CD14-positive monocyte (primary cell): Measurements from ENCODE around the gene AZGP1. TPM values are rescaled to one million over a fixed set of nuclear protein-coding genes. Genes with fewer than 3 reads are reported as not detected.

Source experiments
- DNase-seq, 3 donors: peaks; one replicate each; pipeline ENCODE4 v3.0.0-alpha.2; 2011 to 2022
- H2AFZ ChIP-seq: 2 replicates; pipeline ENCODE4 v1.6.0; 2012; ENCODE audit warnings: mild to moderate bottlenecking, low read depth, low read length, inconsistent platforms; ENCODE audit not compliant: insufficient read depth, poor library complexity, severe bottlenecking
- H3K27ac ChIP-seq, 2 donors: 1 replicate in 1 of 2; 2 replicates in 1 of 2; pipeline ENCODE4 v1.5.1; 2012 to 2013; ENCODE audit warnings: low read length in 2 of 2, control low read depth in 1 of 2, inconsistent platforms in 1 of 2, low read depth in 1 of 2, mild to moderate bottlenecking in 1 of 2
- H3K27me3 ChIP-seq, 2 donors: one replicate each; pipeline versions ENCODE4 v1.6.0 to v1.6.1; 2011 to 2013; ENCODE audit warnings: low read length in 2 of 2; ENCODE audit not compliant: control insufficient read depth in 2 of 2, insufficient read depth in 2 of 2
- H3K36me3 ChIP-seq, 2 donors: replicated peaks in 1 of 2; 1 replicate in 1 of 2; 2 replicates in 1 of 2; pipeline versions ENCODE4 v1.5.1 to v1.6.1; 2012 to 2013; ENCODE audit warnings: low read length in 2 of 2, control low read depth in 1 of 2, inconsistent platforms in 1 of 2, mild to moderate bottlenecking in 1 of 2; ENCODE audit not compliant: insufficient read depth in 2 of 2, control insufficient read depth in 1 of 2
- H3K4me1 ChIP-seq, 2 donors: 1 replicate in 1 of 2; 2 replicates in 1 of 2; pipeline versions ENCODE4 v1.5.1 to v1.6.1; 2012 to 2013; ENCODE audit warnings: low read length in 2 of 2, control low read depth in 1 of 2, inconsistent platforms in 1 of 2, mild to moderate bottlenecking in 1 of 2, moderate library complexity in 1 of 2; ENCODE audit not compliant: insufficient read depth in 2 of 2, control insufficient read depth in 1 of 2
- H3K4me2 ChIP-seq: replicated peaks from 2 replicates; pipeline ENCODE3; 2012; ENCODE audit warnings: low read length, moderate library complexity, mild to moderate bottlenecking; ENCODE audit not compliant: poor library complexity, severe bottlenecking; ENCODE audit errors: extremely low read depth
- H3K4me3 ChIP-seq, 3 experiments: fragments of 200-600 bp in 1 of 3; sonication (generic) in 1 of 3; replicated peaks in 1 of 3; 1 replicate in 2 of 3; 2 replicates in 1 of 3; pipeline ENCODE4 v1.5.1; 2011 to 2013; ENCODE audit warnings: low read length in 3 of 3, mild to moderate bottlenecking in 3 of 3, control low read depth in 2 of 3, low read depth in 2 of 3, inconsistent platforms in 1 of 3, moderate library complexity in 1 of 3
- H3K79me2 ChIP-seq: 2 replicates; pipeline ENCODE4 v1.6.0; 2012; ENCODE audit warnings: mild to moderate bottlenecking, control low read depth, inconsistent platforms, low read length, moderate library complexity; ENCODE audit not compliant: insufficient read depth
- H3K9ac ChIP-seq: 2 replicates; pipeline ENCODE4 v1.6.0; 2017; ENCODE audit warnings: low read length, mild to moderate bottlenecking; ENCODE audit not compliant: insufficient read depth, poor library complexity, severe bottlenecking
- H3K9me3 ChIP-seq, 2 donors: replicated peaks in 1 of 2; 1 replicate in 1 of 2; 2 replicates in 1 of 2; pipeline versions ENCODE4 v1.5.1 to v1.6.1; 2012 to 2013; ENCODE audit warnings: low read length in 2 of 2, control low read depth in 1 of 2; ENCODE audit not compliant: control insufficient read depth in 1 of 2, insufficient read depth in 1 of 2
- H4K20me1 ChIP-seq: 2 replicates; pipeline ENCODE4 v1.6.0; 2012; ENCODE audit warnings: mild to moderate bottlenecking, low read length, control low read depth, moderate library complexity; ENCODE audit not compliant: insufficient read depth
- H3K27ac Mint-ChIP-seq, 7 donors: one replicate each; pipeline ENCODE4 v1.8.0; 2020; ENCODE audit warnings: mild to moderate bottlenecking in 7 of 7, mixed read lengths in 7 of 7, moderate library complexity in 6 of 7, inconsistent platforms in 2 of 7
- H3K27me3 Mint-ChIP-seq, 3 donors: one replicate each; pipeline ENCODE4 v1.8.0; 2021 to 2022; ENCODE audit warnings: low read depth in 3 of 3, mild to moderate bottlenecking in 3 of 3, mixed read lengths in 3 of 3, moderate library complexity in 3 of 3, inconsistent platforms in 1 of 3
- H3K36me3 Mint-ChIP-seq, 2 donors: one replicate each; pipeline ENCODE4 v1.8.0; 2020; ENCODE audit warnings: mixed read lengths in 2 of 2, inconsistent platforms in 1 of 2, mild to moderate bottlenecking in 1 of 2
- H3K4me1 Mint-ChIP-seq: one replicate; pipeline ENCODE4 v1.8.0; 2020; ENCODE audit warnings: mild to moderate bottlenecking, mixed read lengths
- H3K4me3 Mint-ChIP-seq, 2 donors: one replicate each; pipeline ENCODE4 v1.8.0; 2020; ENCODE audit warnings: mild to moderate bottlenecking in 2 of 2, mixed read lengths in 2 of 2, moderate library complexity in 1 of 2
- H3K9me3 Mint-ChIP-seq, 7 donors: one replicate each; pipeline ENCODE4 v1.8.0; 2020 to 2022; ENCODE audit warnings: mixed read lengths in 7 of 7, mild to moderate bottlenecking in 6 of 7, moderate library complexity in 6 of 7, inconsistent platforms in 2 of 7
- WGBS: methylation state at CpG from one replicate; pipeline ENCODE4 v1.1.5; 2013; ENCODE audit warnings: missing lambda C conversion rate; ENCODE audit not compliant: insufficient coverage; 5-methylcytosine and 5-hydroxymethylcytosine counted together
- intact Hi-C, 2 donors: fragments of 100-400 bp; cut with micrococcal nuclease; formaldehyde crosslinking; loops; one replicate each; pipeline versions ENCODE4 v1.15.0 to v1.15.1; 2023
- polyA plus RNA-seq, 3 donors: library from polyadenylated mRNA; depleted of rRNA in 1 of 3; unstranded in 2 of 3; stranded (reverse) in 1 of 3; fragments of 300-500 nt in 2 of 3; fragments of >200 nt in 1 of 3; fragmentation: Illumina TruSeq in 2 of 3; gene quantifications; 1 replicate in 2 of 3; 2 replicates in 1 of 3; pipeline ENCODE4 v1.2.3, GENCODE V29; 2012 to 2021
- TF ChIP-seq, protein P1 (sequence below): fragments of 200-600 bp; IDR thresholded peaks from one replicate; pipeline ENCODE4 v1.8.0; 2022; ENCODE audit warnings: antibody characterized with exemption, mild to moderate bottlenecking

AZGP1 gene
- polyA plus RNA-seq, 3 donors, result not detected

DNA sequence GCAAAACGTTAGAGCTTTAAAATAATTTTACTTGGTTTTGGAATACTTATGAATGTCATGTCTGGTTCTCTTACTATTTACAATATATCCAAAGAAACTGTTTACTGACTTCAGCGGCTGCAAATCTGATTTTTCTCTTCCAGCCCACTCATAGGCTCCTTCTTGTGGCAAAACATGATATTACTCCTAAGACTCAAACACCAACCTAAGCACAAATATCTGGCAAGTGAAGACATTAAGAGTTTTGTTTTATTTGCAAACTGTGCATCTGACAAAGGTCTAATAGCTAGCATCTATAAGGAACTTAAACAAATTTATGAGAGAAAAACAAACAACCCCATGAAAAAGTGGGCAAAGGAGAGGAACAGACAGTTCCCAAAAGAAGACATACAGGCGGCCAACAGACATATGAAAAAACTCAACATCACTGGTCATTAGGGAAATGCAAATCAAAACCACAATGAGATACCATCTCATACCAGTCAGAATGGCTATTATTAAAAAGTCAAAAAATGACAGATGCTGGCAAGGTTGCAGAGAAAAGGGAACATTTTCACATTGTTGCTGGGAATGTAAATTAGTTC, 26.1 kb downstream of the AZGP1 start:
- no peaks in the 10 kb centered on the region for H3K36me3 Mint-ChIP-seq
- intact Hi-C loops, result no loop called here
- H3K79me2 ChIP-seq, result no peaks in the 10 kb centered on the region
- H3K4me3 ChIP-seq, result no peak overlapping the region
- H3K36me3 ChIP-seq, result no peaks in the 10 kb centered on the region
- H3K4me1 ChIP-seq, result peaks cover 26 to 27% of the 10 kb centered on the region in 2 donors
- H3K4me3 Mint-ChIP-seq, result no peak overlapping the region
- no peak for DNase-seq
- H2AFZ ChIP-seq, result no peak overlapping the region
- H3K27me3 ChIP-seq, result no peaks in the 10 kb centered on the region
- peak overlapping the region in 2 of 7 donors; percentile 1 to 9 for H3K27ac Mint-ChIP-seq
- peaks cover 5 to 13% (median 10%) of the 10 kb centered on the region in 7 donors for H3K9me3 Mint-ChIP-seq
- no peaks in the 10 kb centered on the region for H4K20me1 ChIP-seq
- no peak overlapping the region for H3K27ac ChIP-seq
- H3K9ac ChIP-seq, result no peak overlapping the region
- TF ChIP-seq, protein P1, sequence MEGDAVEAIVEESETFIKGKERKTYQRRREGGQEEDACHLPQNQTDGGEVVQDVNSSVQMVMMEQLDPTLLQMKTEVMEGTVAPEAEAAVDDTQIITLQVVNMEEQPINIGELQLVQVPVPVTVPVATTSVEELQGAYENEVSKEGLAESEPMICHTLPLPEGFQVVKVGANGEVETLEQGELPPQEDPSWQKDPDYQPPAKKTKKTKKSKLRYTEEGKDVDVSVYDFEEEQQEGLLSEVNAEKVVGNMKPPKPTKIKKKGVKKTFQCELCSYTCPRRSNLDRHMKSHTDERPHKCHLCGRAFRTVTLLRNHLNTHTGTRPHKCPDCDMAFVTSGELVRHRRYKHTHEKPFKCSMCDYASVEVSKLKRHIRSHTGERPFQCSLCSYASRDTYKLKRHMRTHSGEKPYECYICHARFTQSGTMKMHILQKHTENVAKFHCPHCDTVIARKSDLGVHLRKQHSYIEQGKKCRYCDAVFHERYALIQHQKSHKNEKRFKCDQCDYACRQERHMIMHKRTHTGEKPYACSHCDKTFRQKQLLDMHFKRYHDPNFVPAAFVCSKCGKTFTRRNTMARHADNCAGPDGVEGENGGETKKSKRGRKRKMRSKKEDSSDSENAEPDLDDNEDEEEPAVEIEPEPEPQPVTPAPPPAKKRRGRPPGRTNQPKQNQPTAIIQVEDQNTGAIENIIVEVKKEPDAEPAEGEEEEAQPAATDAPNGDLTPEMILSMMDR, result peak; percentile 23
- H3K27me3 Mint-ChIP-seq, result peaks cover 0 to 8% (median 3%) of the 10 kb centered on the region in 3 donors
- no peak overlapping the region for H3K4me2 ChIP-seq
- H3K4me1 Mint-ChIP-seq, result peaks cover 32% of the 10 kb centered on the region
- WGBS, result no CpG with 5 or more reads among the region's 3 CpGs
- H3K9me3 ChIP-seq, result peaks cover 7 to 8% of the 10 kb centered on the region in 2 donors

DNA sequence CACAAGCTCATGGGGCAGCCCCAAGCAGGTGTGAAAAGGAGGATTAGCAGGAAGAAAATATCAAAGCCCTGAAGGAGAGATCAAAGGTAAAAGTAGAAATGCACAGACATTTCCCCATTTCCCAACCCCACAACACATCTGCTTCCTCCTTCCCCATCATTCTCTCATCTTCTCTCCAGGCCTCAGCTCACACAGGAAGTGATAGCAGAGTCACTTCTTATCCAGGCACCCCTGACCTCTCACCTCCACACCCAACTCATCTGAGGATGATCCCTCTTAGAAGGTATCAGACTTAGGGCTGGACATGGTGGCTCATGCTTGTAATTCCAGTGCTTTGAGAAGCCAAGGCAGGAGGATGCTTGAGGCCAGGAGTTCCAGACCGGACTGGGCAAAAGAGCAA, 28.2 kb downstream of the AZGP1 start:
- Histone ChIP-seq H3K27me3 (peaks cover 0 to 11% of the 10 kb centered on the region in 2 donors), H3K9ac (no peak overlapping the region), H3K36me3 (no peaks in the 10 kb centered on the region), H2AFZ (peak overlapping the region; percentile 56), H4K20me1 (no peaks in the 10 kb centered on the region), H3K27ac (no peak overlapping the region), H3K4me1 (peaks cover 7 to 15% of the 10 kb centered on the region in 2 donors), H3K79me2 (no peaks in the 10 kb centered on the region), H3K4me3 (no peak overlapping the region), H3K4me2 (no peak overlapping the region), H3K9me3 (peaks cover 7 to 8% of the 10 kb centered on the region in 2 donors)
- peak overlapping the region in 1 of 2 donors; percentile 36 for H3K4me3 Mint-ChIP-seq
- intact Hi-C loops, result no loop called here
- DNase-seq, result no peak
- WGBS, result no CpG with 5 or more reads among the region's 1 CpG
- H3K27me3 Mint-ChIP-seq, result peaks cover 0 to 19% (median 9%) of the 10 kb centered on the region in 3 donors
- peaks cover 5 to 16% (median 10%) of the 10 kb centered on the region in 7 donors for H3K9me3 Mint-ChIP-seq
- TF ChIP-seq, protein P1, result no peak
- H3K36me3 Mint-ChIP-seq, result no peaks in the 10 kb centered on the region
- H3K27ac Mint-ChIP-seq, result peak overlapping the region in 1 of 7 donors; percentile 47
- peaks cover 26% of the 10 kb centered on the region for H3K4me1 Mint-ChIP-seq
